Hindlimb muscle (tissue), 1 donor: Measurements from ENCODE around the gene MIOX. TPM values are rescaled to one million over a fixed set of nuclear protein-coding genes. Genes with fewer than 3 reads are reported as not detected.
"Not testable (repeated sequence)": the region's sequence is repeated elsewhere in the genome, so short reads cannot be mapped to it uniquely, and the experiment has no call there.

Source experiments
- DNase-seq: peaks from one replicate; pipeline ENCODE4 v3.0.0-alpha.2; 2013
- polyA plus RNA-seq: library from polyadenylated mRNA; unstranded; fragments of 120-200 nt; gene quantifications from one replicate; pipeline ENCODE4 v1.2.1, GENCODE V29; 2013; ENCODE audit not compliant: insufficient read length

The MIOX gene
- polyA plus RNA-seq, 1 donor, result not detected

DNA sequence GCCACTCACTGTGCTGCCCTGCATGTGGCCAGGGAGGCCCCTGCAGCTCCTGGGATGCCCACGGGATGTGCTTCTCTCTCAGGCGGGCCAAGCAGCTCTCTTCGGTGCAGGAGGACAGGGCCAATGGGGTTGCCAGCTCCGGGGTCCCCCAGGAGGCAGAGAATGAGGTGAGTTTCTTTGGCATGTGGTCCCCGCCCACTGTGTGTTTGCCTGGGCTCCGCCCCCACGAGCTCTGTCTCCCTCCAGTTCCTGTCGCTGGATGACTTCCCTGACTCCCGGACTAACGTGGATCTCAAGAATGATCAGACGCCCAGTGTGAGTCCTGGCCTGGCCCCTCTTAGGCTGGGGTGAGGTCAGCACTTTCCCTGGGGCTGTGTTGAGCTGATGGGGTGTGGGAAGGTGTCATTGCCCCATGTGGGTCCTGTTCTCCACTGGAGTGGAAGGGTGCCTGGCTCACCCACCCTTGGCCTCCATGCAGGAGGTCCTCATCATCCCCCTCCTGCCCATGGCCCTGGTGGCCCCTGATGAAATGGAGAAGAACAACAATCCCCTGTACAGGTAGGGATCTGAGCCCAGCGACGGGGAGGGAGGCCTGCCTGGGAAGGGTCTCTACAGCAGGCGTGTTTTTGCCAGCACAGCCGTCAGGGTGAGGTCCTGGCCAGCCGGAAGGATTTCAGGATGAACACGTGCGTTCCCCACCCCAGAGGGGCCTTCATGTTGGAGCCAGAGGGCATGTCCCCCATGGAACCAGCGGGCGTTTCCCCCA is 31.0 kb downstream of the MIOX start:
- no peak for DNase-seq

DNA sequence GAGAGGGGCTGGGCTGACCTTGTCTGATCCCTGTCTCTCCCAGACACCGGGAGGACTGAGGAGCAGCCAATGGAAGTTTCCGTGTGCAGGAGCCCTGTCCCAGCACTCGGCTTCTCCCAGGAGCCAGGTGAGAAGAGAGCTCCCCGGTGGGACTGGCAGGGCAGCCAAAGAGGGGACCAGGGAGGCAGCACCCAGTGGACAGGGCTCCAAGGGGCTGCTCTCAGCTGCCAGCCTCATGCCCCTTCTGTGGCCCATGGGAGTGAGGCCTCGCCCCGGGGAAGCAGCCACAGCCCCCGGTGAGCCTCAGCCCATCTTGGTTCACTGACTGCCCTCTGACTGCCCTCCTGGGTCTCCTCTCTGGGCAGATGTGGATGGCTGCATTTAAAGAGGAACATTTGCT is 31.9 kb downstream of the MIOX start:
- no peak for DNase-seq

DNA sequence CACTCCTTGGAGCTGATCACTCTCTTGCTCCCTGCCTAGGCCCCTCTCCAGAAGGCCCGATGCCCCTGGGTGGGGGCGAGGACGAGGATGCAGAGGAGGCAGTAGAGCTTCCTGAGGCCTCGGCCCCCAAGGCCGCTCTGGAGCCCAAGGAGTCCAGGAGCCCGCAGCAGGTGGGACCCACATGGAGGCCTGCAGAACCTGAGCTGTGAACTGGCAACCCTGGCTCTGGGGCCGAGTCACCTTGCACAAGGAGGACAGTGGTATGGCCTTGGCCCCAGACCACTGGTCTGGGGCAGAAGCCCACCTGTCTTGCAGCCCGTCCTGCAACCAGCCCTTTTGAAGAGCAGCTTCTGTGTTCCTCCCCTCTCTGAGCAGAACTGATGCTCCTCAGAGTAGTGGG is 32.5 kb downstream of the MIOX start:
- no peak for DNase-seq

DNA sequence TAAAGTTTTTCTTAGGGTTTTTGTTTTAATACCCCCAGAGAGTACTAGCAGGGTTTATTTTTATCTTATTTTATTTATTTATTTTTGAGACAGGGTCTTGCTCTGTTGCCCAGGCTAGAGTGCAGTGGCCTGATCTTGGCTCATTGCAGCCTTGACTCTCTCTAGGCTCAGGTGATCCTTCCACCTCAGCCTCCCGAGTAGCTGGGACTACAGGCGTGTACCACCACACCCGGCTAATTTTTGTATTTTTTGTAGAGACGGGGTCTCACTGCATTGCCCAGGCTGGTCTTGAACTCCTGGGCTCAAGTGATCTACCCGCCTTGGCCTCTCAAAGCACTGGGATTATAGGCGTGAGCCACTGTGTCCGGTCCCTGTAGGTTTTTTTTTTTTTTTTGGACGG is 33.5 kb downstream of the MIOX start:
- DNase-seq, result not testable (repeated sequence)

DNA sequence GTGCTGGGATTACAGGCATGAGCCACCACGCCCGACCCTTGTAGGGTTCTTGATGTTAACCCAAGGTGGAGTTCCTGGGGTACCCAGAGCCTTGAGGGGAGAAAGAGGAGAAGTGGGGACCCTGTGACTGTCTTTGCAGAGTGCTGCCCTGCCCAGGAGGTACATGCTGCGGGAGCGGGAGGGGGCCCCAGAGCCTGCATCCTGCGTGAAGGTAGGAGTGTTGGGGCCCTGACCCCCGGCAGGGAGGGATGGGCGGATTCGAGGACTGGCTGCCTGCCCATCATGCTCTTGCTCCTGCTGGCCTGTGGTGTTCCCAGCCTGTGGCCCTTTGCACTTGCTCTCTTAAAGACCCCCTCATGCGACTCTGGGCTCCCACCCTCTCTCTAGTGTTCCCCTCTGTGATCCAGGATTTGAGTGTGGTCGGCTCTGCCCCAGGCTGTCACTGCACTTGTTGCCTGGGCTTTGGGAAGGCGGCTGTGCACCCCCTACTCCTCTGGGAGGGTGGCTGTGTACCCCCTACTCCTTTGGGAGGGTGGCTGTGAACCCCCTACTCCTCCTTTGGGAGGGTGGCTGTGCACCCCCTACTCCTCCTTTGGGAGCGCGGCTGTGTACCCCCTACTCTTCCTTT is 34.3 kb downstream of the MIOX start:
- DNase-seq, result no peak

DNA sequence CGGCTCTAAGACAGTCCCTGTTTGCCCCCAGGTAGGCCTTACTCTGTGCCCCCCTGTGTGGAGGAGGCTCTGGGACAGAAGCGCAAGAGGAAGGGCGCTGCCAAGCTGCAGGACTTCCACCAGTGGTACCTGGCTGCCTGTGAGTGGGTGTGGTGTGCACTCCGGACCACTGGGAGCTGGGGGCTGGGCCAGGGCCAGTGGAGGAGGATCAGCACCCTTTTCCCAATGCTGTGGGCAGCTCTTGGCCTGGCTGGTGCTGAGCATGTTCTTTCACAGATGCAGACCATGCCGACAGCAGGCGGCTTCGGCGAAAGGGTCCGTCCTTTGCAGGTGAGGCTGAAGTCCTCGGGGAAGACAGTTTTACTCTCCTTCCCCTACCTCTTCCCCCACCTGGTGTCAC is 35.1 kb downstream of the MIOX start:
- no peak for DNase-seq

DNA sequence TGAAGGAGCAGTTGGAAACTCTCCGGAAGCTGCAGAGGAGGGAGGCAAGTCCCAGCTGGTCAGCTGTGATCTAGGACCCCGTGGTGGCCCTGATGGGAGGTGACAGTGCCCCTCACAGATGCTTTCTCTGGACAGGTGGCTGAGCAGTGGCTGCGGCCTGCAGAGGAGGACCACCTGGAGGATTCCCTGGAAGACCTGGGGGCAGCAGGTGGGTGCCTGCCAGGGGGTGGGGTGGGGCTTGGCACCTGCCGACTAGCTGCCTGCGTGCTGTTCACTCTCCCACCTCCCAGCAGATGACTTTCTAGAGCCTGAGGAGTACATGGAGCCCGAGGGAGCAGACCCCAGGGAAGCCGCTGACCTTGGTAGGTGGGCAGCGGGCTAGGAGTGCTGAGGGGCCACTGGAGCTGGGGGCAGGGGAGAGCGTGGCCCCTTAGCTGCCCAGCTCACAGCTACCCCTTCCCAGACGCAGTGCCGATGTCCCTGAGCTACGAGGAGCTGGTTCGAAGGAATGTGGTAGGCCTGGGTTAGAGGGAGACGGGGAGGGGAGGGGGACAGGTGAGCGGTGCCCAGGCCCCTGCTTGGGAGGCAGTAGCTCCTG is 35.6 kb downstream of the MIOX start:
- DNase-seq, result no peak

DNA sequence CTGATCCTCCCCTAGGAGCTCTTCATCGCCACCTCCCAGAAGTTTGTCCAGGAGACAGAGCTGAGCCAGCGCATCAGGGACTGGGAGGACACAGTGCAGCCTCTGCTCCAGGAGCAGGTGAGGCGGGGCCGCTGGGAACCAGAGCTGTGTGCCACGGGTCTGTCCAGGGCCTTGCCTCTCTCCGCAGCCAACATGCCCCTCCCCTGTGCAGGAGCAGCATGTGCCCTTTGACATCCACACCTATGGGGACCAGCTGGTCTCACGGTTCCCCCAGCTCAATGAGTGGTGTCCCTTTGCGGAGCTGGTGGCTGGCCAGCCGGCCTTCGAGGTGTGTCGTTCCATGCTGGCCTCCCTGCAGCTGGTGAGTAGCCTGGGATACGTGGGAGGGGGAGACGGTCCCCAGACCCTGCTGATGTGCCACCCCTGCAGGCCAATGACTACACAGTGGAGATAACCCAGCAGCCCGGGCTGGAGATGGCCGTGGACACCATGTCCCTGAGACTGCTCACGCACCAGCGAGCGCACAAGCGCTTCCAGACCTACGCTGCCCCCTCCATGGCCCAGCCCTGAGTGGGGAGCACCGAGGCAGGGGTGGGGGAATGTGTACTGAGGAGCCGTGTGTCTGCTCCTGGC is 36.3 kb downstream of the MIOX start:
- DNase-seq, result no peak

DNA sequence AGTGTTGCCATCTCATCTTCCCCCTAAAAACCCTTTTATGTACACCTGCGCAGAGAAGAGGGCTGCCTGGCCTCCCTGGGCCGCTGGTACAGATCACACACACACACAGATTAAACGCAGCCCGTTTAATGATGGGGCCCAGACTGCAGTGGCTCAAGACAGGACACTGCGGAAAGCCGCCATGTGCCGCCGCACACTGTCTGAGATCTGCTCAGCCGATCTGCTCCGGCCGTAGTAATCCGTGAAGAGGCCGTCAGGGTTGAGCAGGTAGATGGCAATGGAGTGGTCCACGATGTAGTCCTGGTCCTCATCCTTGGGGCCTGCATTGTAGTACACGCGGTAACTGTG is 36.8 kb downstream of the MIOX start:
- DNase-seq, result no peak

DNA sequence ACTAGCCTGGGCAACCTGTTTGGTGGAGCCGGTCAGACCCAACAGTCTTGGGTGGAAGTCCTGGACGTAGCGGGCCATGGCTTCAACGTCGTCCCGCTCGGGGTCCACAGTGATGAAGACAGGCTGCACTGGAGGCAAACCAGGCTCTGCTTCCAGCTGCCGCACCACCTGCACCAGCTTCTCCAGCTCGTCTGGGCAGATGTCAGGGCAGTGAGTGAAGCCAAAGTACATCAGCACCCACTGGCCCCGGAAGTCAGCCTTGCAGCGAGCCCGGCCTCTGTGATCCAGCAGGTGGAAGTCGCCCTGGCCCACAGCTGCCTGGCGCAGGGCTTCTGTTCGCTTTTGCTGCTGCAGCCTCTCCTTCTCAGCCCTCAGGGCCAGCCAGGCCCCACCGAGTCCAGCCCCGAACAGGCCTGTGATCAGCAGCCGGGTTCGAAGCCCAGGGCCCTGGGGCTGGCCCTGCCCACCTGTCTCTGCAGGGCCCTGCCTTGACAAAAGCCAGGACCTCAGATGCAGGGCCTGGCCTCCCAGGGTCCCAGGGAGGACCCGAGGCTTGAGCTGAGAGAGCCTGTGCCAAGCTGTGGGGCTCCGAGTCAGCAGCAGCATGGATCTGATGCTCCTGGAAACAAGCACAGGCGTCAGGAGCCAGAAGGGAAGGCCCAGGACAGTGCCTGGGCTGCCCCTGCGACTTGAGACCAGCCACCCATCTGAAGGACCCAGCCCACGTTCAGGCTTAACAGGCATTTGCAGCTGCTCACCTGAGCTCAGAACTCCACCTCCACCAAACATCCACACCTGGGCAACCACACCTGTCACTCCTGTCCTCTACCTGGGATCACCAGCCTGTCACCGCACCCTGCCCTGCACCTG is 37.4 kb downstream of the MIOX start:
- DNase-seq, result no peak

DNA sequence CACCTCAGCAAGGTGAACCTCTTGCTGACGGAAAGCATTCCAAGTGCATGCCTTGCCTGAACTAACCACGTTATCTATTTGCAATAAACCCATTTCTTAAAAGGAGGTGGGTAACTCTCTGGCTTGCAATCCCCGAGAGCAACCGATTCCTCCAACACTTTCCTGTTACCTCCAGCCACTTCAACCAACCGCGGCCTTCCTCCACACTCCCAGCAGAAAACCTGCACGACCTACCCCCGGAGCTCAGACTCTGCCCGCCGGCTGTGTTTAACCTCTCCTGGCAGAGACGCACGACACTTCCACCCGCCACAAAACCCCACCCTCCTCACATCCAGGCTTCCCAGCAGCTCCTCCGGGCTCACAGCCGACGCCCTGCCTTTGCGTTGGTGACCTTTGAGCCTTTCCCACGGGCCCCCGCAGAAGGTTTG is 38.0 kb downstream of the MIOX start:
- DNase-seq, result no peak

DNA sequence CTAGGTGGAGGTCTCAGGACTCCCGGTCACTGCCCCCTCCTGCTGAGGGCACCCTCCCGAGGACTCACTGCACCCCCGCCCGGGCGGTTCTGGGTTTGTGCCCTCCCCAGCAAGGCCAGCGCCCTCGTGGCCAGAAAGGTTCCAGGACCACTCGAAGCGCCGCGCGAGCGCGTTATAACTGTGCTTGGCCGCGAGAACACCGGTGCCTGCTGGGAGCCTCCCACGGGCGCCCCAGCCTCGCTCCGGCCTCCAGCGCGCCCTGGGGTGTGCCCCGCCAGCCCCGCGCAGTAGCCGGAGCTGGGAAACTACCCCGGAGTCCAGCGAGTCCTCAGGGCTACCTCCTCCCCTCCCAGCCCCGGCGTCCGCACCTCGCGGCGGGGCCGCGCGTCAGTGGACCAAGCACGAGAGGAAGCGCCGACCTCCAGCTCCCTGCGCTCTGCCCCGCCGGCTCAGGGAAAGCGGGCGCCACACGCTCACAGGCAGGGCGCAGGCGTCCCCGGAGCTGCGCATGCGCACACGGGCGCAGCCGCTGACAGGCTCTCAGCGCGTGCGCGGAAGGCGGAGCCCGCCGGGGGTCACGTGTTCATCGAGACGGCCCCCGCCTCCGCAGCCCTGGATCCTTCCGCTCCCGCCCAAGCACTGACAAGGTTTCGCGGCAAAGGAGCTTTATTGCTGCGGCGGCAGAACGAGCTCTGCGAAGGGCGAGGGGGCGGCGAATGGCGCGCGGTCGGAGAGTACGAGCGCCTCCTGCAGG is 38.6 kb downstream of the MIOX start, which contains the start of gene SCO2:
SCO2 (minus strand) TSS at position 495 of the 754 bp plus-strand sequence. CDS start 1,187 bp downstream, outside the sequence.
- peak; percentile 98 for DNase-seq

DNA sequence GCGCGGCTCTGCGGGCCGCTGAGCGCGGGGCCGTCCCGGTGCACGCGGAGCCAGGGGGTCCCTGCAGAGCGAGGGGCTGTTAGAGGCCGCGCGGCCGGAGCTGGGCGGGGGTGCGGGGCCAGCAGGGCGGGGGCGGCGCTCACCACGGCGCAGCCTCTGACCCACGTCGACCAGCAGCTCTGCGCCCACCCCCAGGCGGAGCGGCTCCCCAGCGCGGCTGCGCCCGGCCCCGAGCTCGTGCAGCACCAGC is 39.1 kb downstream of the MIOX start:
- peak; percentile 86 for DNase-seq

DNA sequence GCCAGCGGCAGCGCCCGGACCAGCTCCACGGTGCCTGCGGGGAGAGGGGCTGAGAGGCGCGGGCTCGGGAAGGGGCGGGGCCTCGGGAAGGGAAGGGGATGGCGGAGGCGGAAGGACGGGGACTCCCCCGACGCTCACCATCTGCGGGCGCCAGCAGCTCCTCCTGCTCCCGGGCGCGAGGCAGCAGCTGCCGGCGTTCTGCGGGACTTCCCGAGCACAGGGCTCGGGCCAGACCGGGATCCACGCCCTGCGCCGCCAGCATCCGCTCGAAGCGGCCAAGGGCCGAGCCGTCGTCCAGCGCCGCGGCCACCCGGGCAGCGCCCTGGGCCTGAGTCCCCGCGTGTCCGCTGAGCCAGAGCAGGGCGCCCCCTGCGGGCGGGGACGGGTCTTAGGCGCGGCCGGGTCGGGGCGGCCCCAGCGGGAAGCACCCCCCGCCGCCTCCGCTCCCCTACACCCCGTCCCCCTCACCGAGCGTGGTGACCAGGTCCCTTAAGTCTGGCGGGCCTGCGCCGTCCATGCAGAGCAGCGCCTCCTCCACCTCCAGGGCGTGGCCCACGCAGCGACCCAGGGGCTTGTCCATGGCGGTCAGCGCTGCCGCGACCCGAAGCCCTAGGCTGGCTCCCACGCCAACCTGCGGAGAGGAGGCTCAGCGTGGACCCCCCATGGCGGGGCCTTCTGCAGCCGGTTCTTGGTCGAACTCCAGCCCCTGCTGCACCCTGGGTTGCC is 39.6 kb downstream of the MIOX start:
- no peak for DNase-seq

DNA sequence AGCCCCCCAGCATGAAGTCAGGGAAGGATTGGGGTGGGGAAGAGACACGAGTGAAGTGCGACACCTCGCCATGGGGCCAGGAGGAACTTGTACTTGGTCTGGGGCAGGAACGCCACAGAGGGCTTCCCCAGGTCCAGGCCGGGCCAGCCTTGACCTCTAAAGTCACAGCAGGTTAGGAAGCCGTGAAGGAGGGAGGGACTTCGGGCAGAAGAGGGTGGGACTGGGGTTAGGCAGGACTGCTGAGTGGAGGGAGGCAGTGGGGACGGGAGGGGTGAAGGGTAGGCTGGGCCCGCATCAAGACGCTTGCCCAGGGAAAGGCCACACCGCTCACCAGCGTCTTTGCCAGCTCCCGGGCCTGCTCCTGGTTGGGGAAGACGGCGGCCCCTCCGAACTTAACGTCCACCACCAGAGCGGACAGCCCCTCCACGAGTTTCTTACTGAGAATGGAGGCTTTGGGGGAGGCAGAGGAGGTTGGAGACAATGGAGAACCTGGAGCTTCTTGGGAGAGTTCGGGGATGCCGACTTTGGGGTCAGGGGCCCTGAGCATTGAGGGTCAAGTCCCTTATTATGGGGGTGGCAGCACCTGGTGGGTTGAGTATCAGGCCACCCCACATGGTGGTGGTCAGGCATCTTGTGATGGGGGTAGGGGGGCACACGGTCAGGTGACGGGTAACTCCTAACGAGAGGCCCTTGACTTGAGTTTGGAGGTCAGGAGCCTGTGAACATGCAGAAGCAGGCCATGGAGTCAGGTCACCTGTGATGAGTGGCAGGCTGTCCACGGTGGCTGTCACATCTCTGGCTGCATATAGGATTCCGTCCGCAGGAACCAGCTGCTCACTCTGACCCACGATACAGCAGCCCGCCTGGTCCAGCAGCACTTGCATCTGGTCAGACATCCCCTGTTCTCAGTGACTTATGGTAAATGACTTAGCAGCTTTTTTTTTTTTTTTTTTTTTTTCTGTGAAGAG is 40.5 kb downstream of the MIOX start:
- no peak for DNase-seq

DNA sequence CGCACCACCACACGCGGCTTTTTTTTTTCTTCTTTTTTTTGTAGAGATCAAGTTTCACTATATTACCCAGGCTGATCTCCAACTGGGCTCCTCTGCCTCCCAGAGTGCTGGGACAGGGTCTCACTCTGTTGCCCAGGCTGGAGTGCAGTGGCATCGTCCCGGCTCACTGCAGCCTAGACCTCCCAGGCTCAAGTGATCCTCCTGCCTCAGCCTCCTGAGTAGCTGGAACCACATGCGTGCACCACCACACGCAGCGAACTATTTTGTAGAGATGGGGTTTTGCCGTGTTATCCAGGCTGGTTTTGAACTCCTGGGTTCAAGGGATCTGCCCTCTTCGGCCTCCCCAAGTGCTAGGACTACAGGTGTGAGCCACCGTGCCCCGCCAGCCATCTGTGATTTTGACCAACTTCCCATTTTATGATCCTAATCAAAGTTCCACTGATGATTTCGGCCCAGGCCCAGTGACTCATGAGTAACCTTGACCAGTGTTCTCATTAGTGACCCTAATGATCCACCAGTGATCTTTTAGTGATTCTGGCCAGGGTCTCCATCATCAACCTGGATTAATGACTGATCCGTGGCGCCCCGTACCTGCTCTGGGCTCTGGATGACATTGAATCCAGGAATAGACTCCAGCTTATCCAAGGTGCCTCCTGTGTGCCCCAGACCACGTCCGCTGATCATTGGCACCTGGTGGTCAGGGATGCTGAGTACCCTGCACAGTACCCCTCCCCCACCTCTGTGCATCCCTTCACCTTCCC is 41.4 kb downstream of the MIOX start:
- DNase-seq, result no peak

DNA sequence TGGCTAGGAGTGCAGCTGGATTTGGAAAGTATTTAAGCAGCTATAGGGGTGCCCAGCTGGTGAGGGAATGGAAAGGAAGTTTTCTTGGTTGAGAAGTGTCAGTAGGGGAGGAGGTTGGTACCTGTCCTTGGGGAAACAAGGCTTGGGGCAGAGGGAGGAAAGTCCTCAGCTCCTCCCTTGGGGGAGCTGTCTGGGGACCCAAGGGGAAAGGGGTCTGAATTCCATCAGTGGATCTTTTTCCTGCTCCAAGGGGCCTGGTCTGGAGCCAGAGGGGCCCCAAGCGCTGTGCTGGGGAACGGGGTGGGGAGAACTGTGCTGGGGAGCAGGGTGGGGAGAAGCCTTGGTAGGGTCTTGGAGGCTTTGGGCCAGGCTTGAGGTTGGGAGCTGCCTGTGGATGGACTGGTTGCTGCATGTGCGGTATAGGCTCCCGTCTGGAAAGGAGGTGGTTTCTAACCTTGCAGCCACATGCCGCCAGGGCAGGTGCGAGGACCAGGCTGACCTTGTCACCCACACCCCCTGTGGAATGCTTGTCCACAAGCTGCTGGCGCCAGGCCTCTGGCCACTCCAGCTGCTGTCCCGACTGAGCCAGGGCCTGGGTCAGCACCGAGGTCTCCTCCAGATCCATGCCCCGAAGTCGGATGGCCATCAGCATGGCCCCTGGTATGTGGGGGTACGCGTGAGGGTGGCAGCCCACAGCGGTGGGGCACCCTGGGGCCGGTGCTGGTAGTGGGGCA is 42.2 kb downstream of the MIOX start:
- DNase-seq, result no peak

DNA sequence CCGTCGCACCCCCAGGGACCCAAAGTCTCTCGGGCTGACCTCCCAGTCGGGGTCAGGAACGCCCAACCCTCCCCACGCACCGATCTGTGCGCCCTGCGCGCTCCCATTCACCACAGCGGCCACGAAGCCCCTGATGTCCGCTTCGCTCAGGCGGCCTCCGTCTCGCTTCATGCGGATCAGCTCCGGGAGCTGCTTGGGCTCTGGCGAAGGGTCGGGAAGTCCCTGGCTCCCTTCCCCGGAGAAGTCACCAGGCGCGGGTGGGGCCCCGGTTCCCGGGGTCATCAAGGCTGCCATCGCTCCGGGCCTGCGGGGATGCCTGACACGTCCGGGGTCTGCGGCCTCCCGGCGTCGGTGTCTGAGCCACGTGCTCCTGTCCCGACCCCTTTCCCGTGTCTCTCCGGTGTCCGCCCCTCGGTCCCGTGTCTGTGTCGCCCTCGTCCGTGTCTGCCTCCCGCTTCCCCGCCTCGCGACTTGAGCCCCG is 42.8 kb downstream of the MIOX start:
- no peak for DNase-seq
